ENCODE data around the gene LCNL1.

GRCh38 chr9:136944519-136945332 is 38.1 kb upstream of the LCNL1 start, which contains the start of the genes C8G and FBXW5:
- TF ChIP-seq CTCF (IDR thresholded peaks at IDR 0.05) (peak; percentile 94 to 99 (median 96)), POLR2A (IDR thresholded peaks at IDR 0.05) (no peak)

Data from sigmoid colon (tissue), 3 donors.